ENCODE data around the gene CENPE. TPM values are rescaled to one million over a fixed set of nuclear protein-coding genes. Genes with fewer than 3 reads are reported as not detected.
A peak's percentile ranks its signal among the peaks of the same experiment; 100 is the strongest.

CENPE gene
- total and polyA plus RNA-seq, 4 donors = 0.25 to 20.9 (median 0.72) TPM

DNA sequence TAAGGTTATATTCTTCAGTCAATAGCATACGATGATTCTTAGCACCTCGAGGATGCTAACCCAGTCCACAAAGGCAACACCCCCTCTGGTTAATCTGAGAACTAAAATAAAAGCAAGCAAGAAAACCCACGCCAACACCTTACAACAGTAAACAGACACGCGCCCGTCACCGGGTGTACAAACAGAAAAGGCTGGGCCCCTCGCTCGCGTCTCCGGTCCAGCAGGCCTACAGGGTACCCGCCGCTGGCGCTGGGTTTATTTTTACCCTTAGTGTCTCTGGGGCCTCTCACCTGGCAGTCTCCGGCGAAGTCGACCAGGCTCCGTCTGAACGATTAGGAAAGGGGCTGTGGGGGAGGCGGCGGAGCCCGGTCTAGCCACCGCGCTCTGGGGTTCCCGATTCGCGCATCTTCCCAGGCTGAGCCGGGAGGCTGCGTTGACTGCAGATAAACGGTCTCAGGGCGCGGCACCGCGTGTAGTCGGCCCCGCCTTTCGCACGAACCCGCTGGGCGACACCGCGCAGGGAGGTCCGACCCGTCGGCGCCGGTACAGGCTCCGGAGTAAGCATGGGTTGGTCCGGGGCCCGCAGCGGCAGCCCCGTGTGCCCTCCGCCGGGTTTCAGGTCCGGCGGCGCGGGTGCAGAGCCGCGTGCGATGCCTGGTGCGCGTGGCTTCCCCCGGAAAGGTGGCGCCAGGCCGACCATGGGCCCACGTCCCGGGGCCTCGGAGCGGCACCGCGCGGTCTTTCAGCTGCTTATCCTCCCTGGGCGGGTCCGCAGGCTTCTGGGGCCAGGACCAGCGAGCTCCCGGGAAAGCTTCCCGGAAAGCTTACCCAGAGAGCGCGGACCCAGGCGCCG lies 122.0 kb downstream of the CENPE start:
- H3K4me3 ChIP-seq (ENCODE audit: low read depth in 1 of 3, low read length in 3 of 3) = peak overlapping the region; percentile 62 to 78 (median 70)
- H3K27ac ChIP-seq (ENCODE audit: low read depth in 1 of 2, low read length in 2 of 2) = peak overlapping the region; percentile 97 to 99
- peaks cover 0 to 22% (median 10%) of the 10 kb centered on the region in 4 donors for H3K4me1 ChIP-seq (ENCODE audit: control insufficient read depth in 4 of 4, insufficient read depth in 4 of 4, low read length in 3 of 4)
- no peaks in the 10 kb centered on the region for H3K27me3 ChIP-seq (ENCODE audit: control insufficient read depth in 4 of 4, insufficient read depth in 4 of 4, low read length in 3 of 4)
- TF ChIP-seq TAF1 (conservative IDR thresholded peaks at IDR 0.05) (peak; percentile 8), HNF4G (IDR thresholded peaks at IDR 0.05) (no peak), NR2F2 (IDR thresholded peaks at IDR 0.05) (no peak), YY1 (IDR thresholded peaks at IDR 0.05) (peak; percentile 39)
- H3K36me3 ChIP-seq (ENCODE audit: control insufficient read depth in 4 of 4, insufficient read depth in 3 of 4, low read depth in 1 of 4, low read length in 3 of 4) = peaks cover 0 to 8% (median 2%) of the 10 kb centered on the region in 4 donors
- peak; percentile 82 for DNase-seq (ENCODE audit: low spot score)
- H3K9ac ChIP-seq (ENCODE audit: low read depth in 1 of 2, low read length in 2 of 2) = peak overlapping the region; percentile 57 to 98
- WGBS = under 1% methylated on average over 82 of the region's 82 CpGs
- H3K9me3 ChIP-seq (ENCODE audit: control insufficient read depth in 4 of 4, low read length in 3 of 4) = no peaks in the 10 kb centered on the region

DNA sequence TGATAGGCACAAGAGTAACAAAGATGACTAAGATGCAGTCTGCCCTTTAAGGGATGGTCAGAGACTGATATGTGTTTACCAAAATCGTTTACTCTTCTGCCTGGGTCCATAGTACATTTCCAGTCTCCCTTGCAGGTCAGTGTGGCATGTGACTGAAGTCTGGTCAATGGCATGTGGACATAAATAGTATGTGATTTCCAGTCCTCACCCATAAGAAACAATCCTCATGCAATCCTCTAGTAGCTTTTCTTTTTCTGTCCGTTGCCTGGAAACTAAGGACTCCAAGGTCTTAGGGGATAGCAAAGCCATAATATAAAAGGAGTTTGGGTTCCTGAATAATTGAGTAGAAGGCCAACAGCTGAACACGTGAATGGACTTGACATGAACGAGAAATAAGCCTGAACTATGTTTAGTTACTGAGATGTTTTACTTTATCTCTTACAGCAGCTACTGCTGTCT lies 122.7 kb downstream of the CENPE start:
- DNase-seq (ENCODE audit: low spot score) = no peak
- H3K36me3 ChIP-seq (ENCODE audit: control insufficient read depth in 4 of 4, insufficient read depth in 3 of 4, low read depth in 1 of 4, low read length in 3 of 4) = peaks cover 0 to 3% (median 0%) of the 10 kb centered on the region in 4 donors
- no peaks in the 10 kb centered on the region for H3K27me3 ChIP-seq (ENCODE audit: control insufficient read depth in 4 of 4, insufficient read depth in 4 of 4, low read length in 3 of 4)
- 8% methylated on average over 4 of the region's 4 CpGs for WGBS
- H3K9me3 ChIP-seq (ENCODE audit: control insufficient read depth in 4 of 4, low read length in 3 of 4) = no peaks in the 10 kb centered on the region
- peak overlapping the region; percentile 57 to 98 for H3K9ac ChIP-seq (ENCODE audit: low read depth in 1 of 2, low read length in 2 of 2)
- TF ChIP-seq, protein P1, sequence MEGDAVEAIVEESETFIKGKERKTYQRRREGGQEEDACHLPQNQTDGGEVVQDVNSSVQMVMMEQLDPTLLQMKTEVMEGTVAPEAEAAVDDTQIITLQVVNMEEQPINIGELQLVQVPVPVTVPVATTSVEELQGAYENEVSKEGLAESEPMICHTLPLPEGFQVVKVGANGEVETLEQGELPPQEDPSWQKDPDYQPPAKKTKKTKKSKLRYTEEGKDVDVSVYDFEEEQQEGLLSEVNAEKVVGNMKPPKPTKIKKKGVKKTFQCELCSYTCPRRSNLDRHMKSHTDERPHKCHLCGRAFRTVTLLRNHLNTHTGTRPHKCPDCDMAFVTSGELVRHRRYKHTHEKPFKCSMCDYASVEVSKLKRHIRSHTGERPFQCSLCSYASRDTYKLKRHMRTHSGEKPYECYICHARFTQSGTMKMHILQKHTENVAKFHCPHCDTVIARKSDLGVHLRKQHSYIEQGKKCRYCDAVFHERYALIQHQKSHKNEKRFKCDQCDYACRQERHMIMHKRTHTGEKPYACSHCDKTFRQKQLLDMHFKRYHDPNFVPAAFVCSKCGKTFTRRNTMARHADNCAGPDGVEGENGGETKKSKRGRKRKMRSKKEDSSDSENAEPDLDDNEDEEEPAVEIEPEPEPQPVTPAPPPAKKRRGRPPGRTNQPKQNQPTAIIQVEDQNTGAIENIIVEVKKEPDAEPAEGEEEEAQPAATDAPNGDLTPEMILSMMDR (IDR thresholded peaks at IDR 0.05; ENCODE audit: low read depth, low read length, missing input control) = no peak
- TF ChIP-seq, protein P2, sequence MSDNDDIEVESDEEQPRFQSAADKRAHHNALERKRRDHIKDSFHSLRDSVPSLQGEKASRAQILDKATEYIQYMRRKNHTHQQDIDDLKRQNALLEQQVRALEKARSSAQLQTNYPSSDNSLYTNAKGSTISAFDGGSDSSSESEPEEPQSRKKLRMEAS (IDR thresholded peaks at IDR 0.05) = peak; percentile 82
- peak; percentile 19 for TF ChIP-seq TAF1 (conservative IDR thresholded peaks at IDR 0.05)
- peak in 1 of 2 donors; percentile 34 for TF ChIP-seq GABPA (IDR thresholded peaks at IDR 0.05 in 1 of 2, conservative IDR thresholded peaks at IDR 0.05 in 1 of 2)
- TF ChIP-seq, protein P3, sequence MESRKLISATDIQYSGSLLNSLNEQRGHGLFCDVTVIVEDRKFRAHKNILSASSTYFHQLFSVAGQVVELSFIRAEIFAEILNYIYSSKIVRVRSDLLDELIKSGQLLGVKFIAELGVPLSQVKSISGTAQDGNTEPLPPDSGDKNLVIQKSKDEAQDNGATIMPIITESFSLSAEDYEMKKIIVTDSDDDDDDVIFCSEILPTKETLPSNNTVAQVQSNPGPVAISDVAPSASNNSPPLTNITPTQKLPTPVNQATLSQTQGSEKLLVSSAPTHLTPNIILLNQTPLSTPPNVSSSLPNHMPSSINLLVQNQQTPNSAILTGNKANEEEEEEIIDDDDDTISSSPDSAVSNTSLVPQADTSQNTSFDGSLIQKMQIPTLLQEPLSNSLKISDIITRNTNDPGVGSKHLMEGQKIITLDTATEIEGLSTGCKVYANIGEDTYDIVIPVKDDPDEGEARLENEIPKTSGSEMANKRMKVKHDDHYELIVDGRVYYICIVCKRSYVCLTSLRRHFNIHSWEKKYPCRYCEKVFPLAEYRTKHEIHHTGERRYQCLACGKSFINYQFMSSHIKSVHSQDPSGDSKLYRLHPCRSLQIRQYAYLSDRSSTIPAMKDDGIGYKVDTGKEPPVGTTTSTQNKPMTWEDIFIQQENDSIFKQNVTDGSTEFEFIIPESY (IDR thresholded peaks at IDR 0.05) = peak; percentile 82
- TF ChIP-seq HNF4A (conservative IDR thresholded peaks at IDR 0.05) = peak; percentile 95 to 98
- TF ChIP-seq FOXA2 (IDR thresholded peaks at IDR 0.05) = peak; percentile 91
- TF ChIP-seq RXRA (IDR thresholded peaks at IDR 0.05) = peak; percentile 75 to 86
- TF ChIP-seq JUND (IDR thresholded peaks at IDR 0.05) = peak; percentile 45 to 84
- no peak for TF ChIP-seq NR2F2 (IDR thresholded peaks at IDR 0.05)
- TF ChIP-seq, protein P4, sequence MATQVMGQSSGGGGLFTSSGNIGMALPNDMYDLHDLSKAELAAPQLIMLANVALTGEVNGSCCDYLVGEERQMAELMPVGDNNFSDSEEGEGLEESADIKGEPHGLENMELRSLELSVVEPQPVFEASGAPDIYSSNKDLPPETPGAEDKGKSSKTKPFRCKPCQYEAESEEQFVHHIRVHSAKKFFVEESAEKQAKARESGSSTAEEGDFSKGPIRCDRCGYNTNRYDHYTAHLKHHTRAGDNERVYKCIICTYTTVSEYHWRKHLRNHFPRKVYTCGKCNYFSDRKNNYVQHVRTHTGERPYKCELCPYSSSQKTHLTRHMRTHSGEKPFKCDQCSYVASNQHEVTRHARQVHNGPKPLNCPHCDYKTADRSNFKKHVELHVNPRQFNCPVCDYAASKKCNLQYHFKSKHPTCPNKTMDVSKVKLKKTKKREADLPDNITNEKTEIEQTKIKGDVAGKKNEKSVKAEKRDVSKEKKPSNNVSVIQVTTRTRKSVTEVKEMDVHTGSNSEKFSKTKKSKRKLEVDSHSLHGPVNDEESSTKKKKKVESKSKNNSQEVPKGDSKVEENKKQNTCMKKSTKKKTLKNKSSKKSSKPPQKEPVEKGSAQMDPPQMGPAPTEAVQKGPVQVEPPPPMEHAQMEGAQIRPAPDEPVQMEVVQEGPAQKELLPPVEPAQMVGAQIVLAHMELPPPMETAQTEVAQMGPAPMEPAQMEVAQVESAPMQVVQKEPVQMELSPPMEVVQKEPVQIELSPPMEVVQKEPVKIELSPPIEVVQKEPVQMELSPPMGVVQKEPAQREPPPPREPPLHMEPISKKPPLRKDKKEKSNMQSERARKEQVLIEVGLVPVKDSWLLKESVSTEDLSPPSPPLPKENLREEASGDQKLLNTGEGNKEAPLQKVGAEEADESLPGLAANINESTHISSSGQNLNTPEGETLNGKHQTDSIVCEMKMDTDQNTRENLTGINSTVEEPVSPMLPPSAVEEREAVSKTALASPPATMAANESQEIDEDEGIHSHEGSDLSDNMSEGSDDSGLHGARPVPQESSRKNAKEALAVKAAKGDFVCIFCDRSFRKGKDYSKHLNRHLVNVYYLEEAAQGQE (IDR thresholded peaks at IDR 0.05) = peak; percentile 68
- TF ChIP-seq FOXA1 (IDR thresholded peaks at IDR 0.05) = peak; percentile 85
- TF ChIP-seq RAD21 (IDR thresholded peaks at IDR 0.05) = peak; percentile 22 to 41
- TF ChIP-seq, protein P5, sequence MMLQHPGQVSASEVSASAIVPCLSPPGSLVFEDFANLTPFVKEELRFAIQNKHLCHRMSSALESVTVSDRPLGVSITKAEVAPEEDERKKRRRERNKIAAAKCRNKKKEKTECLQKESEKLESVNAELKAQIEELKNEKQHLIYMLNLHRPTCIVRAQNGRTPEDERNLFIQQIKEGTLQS (IDR thresholded peaks at IDR 0.05) = peak; percentile 33
- peak; percentile 82 for TF ChIP-seq HNF4G (IDR thresholded peaks at IDR 0.05)
- peak in 1 of 2 donors; percentile 82 for TF ChIP-seq EGR1 (IDR thresholded peaks at IDR 0.05; ENCODE audit: low read depth in 2 of 2)
- peak; percentile 72 for TF ChIP-seq YY1 (IDR thresholded peaks at IDR 0.05)
- peak; percentile 85 for TF ChIP-seq SP1 (IDR thresholded peaks at IDR 0.05)
- peak overlapping the region; percentile 97 to 99 for H3K27ac ChIP-seq (ENCODE audit: low read depth in 1 of 2, low read length in 2 of 2)
- H3K4me1 ChIP-seq (ENCODE audit: control insufficient read depth in 4 of 4, insufficient read depth in 4 of 4, low read length in 3 of 4) = peaks cover 0 to 22% (median 10%) of the 10 kb centered on the region in 4 donors
- peak overlapping the region; percentile 62 to 78 (median 70) for H3K4me3 ChIP-seq (ENCODE audit: low read depth in 1 of 3, low read length in 3 of 3)

All from liver (tissue), 9 donors.